Measurements from ENCODE around the gene GFRA4.

GRCh38 chr20:3663858-3664257 lies 659 bp upstream of the GFRA4 start:
- TF ChIP-seq, protein P1, sequence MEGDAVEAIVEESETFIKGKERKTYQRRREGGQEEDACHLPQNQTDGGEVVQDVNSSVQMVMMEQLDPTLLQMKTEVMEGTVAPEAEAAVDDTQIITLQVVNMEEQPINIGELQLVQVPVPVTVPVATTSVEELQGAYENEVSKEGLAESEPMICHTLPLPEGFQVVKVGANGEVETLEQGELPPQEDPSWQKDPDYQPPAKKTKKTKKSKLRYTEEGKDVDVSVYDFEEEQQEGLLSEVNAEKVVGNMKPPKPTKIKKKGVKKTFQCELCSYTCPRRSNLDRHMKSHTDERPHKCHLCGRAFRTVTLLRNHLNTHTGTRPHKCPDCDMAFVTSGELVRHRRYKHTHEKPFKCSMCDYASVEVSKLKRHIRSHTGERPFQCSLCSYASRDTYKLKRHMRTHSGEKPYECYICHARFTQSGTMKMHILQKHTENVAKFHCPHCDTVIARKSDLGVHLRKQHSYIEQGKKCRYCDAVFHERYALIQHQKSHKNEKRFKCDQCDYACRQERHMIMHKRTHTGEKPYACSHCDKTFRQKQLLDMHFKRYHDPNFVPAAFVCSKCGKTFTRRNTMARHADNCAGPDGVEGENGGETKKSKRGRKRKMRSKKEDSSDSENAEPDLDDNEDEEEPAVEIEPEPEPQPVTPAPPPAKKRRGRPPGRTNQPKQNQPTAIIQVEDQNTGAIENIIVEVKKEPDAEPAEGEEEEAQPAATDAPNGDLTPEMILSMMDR (conservative IDR thresholded peaks at IDR 0.05 in 1 of 2, IDR thresholded peaks at IDR 0.05 in 1 of 2; ENCODE audit: low read depth in 1 of 2, low read length in 2 of 2): no peak
- no peak for TF ChIP-seq EZH2 (IDR thresholded peaks at IDR 0.05; ENCODE audit: low read length, missing control alignments)

Data from fibroblast of lung (primary cell).